ENCODE results near the gene MLX. TPM values are rescaled to one million over a fixed set of nuclear protein-coding genes. Genes with fewer than 3 reads are reported as not detected.

Gene MLX
- total RNA-seq, 1 donor from 2014 or later, result 26.5 TPM

GRCh38 chr17:42526031-42526444 lies 40.9 kb upstream of the MLX start:
- no peak overlapping the region for H3K4me3 ChIP-seq (ENCODE audit: insufficient read depth, low read depth, low read length)
- Mint-ChIP-seq H3K27ac (ENCODE audit: unreplicated experiment) (peak overlapping the region; percentile 84), H3K4me1 (ENCODE audit: low read depth, unreplicated experiment) (peaks cover 52% of the 10 kb centered on the region), H3K36me3 (ENCODE audit: low read depth, unreplicated experiment) (peaks cover 11% of the 10 kb centered on the region), H3K9me3 (ENCODE audit: unreplicated experiment) (no peaks in the 10 kb centered on the region), H3K27me3 (ENCODE audit: low read depth, unreplicated experiment) (no peaks in the 10 kb centered on the region), H3K4me3 (ENCODE audit: unreplicated experiment) (no peak overlapping the region)
- H3K4me2 ChIP-seq (ENCODE audit: low read length), result peak overlapping the region; percentile 28
- H3K9ac ChIP-seq (ENCODE audit: low read length), result no peak overlapping the region
- no peaks in the 10 kb centered on the region for H3K36me3 ChIP-seq (ENCODE audit: insufficient read depth, low read length)
- no peaks in the 10 kb centered on the region for H4K20me1 ChIP-seq (ENCODE audit: insufficient read depth, low read length)
- FAIRE-seq, result no peak
- DNase-seq (ENCODE audit: low read depth), result peak; percentile 62
- no peaks in the 10 kb centered on the region for H3K27me3 ChIP-seq (ENCODE audit: insufficient read depth, low read length)
- H2AFZ ChIP-seq (ENCODE audit: low read depth, low read length), result no peak overlapping the region
- no peaks in the 10 kb centered on the region for H3K9me3 ChIP-seq (ENCODE audit: insufficient read depth, low read depth, low read length)
- TF ChIP-seq EZH2 (IDR thresholded peaks at IDR 0.05; ENCODE audit: insufficient read depth, low read length) (no peak), CTCF (IDR thresholded peaks at IDR 0.05; ENCODE audit: insufficient read depth, low read depth, low read length) (no peak)
- no peaks in the 10 kb centered on the region for H3K79me2 ChIP-seq (ENCODE audit: insufficient read depth, low read length)
- H3K4me1 ChIP-seq (ENCODE audit: insufficient read depth, low read length), result peaks cover 40% of the 10 kb centered on the region
- peak overlapping the region; percentile 30 for H3K27ac ChIP-seq (ENCODE audit: low read depth, low read length)

- Mint-ChIP-seq H3K36me3 (ENCODE audit: low read depth, unreplicated experiment) (peaks cover 7% of the 10 kb centered on the region), H3K9me3 (ENCODE audit: unreplicated experiment) (no peaks in the 10 kb centered on the region), H3K27ac (ENCODE audit: unreplicated experiment) (no peak overlapping the region), H3K4me1 (ENCODE audit: low read depth, unreplicated experiment) (peaks cover 40% of the 10 kb centered on the region), H3K27me3 (ENCODE audit: low read depth, unreplicated experiment) (no peaks in the 10 kb centered on the region), H3K4me3 (ENCODE audit: unreplicated experiment) (no peak overlapping the region)
- FAIRE-seq, result no peak
- H3K79me2 ChIP-seq (ENCODE audit: insufficient read depth, low read length), result no peaks in the 10 kb centered on the region
- no peak for DNase-seq (ENCODE audit: low read depth)
- H3K4me2 ChIP-seq (ENCODE audit: low read length), result no peak overlapping the region
- H3K36me3 ChIP-seq (ENCODE audit: insufficient read depth, low read length), result no peaks in the 10 kb centered on the region
- H3K27ac ChIP-seq (ENCODE audit: low read depth, low read length), result no peak overlapping the region
- H4K20me1 ChIP-seq (ENCODE audit: insufficient read depth, low read length), result no peaks in the 10 kb centered on the region
- H2AFZ ChIP-seq (ENCODE audit: low read depth, low read length), result no peak overlapping the region
- no peaks in the 10 kb centered on the region for H3K9me3 ChIP-seq (ENCODE audit: insufficient read depth, low read depth, low read length)
- TF ChIP-seq EZH2 (IDR thresholded peaks at IDR 0.05; ENCODE audit: insufficient read depth, low read length) (no peak), CTCF (IDR thresholded peaks at IDR 0.05; ENCODE audit: insufficient read depth, low read depth, low read length) (no peak)
- no peaks in the 10 kb centered on the region for H3K27me3 ChIP-seq (ENCODE audit: insufficient read depth, low read length)
- no peak overlapping the region for H3K9ac ChIP-seq (ENCODE audit: low read length)
- H3K4me3 ChIP-seq (ENCODE audit: insufficient read depth, low read depth, low read length), result no peak overlapping the region
- H3K4me1 ChIP-seq (ENCODE audit: insufficient read depth, low read length), result peaks cover 22% of the 10 kb centered on the region
Measured at GRCh38 chr17:42527932-42528331, 39.0 kb upstream of the MLX start.

- H3K4me3 Mint-ChIP-seq (ENCODE audit: unreplicated experiment), result no peak overlapping the region
- no peaks in the 10 kb centered on the region for H3K27me3 Mint-ChIP-seq (ENCODE audit: low read depth, unreplicated experiment)
- no peak overlapping the region for H2AFZ ChIP-seq (ENCODE audit: low read depth, low read length)
- FAIRE-seq (no peak), DNase-seq (ENCODE audit: low read depth) (no peak)
- no peaks in the 10 kb centered on the region for H3K79me2 ChIP-seq (ENCODE audit: insufficient read depth, low read length)
- no peaks in the 10 kb centered on the region for H3K36me3 ChIP-seq (ENCODE audit: insufficient read depth, low read length)
- peaks cover 22% of the 10 kb centered on the region for H3K4me1 ChIP-seq (ENCODE audit: insufficient read depth, low read length)
- H3K27ac Mint-ChIP-seq (ENCODE audit: unreplicated experiment), result no peak overlapping the region
- H4K20me1 ChIP-seq (ENCODE audit: insufficient read depth, low read length), result no peaks in the 10 kb centered on the region
- H3K36me3 Mint-ChIP-seq (ENCODE audit: low read depth, unreplicated experiment), result peaks cover 3% of the 10 kb centered on the region
- no peak overlapping the region for H3K4me3 ChIP-seq (ENCODE audit: insufficient read depth, low read depth, low read length)
- no peaks in the 10 kb centered on the region for H3K9me3 ChIP-seq (ENCODE audit: insufficient read depth, low read depth, low read length)
- no peak overlapping the region for H3K9ac ChIP-seq (ENCODE audit: low read length)
- TF ChIP-seq EZH2 (IDR thresholded peaks at IDR 0.05; ENCODE audit: insufficient read depth, low read length), result no peak
- TF ChIP-seq CTCF (IDR thresholded peaks at IDR 0.05; ENCODE audit: insufficient read depth, low read depth, low read length), result no peak
- H3K4me1 Mint-ChIP-seq (ENCODE audit: low read depth, unreplicated experiment), result peaks cover 31% of the 10 kb centered on the region
- no peak overlapping the region for H3K27ac ChIP-seq (ENCODE audit: low read depth, low read length)
- no peaks in the 10 kb centered on the region for H3K9me3 Mint-ChIP-seq (ENCODE audit: unreplicated experiment)
- H3K27me3 ChIP-seq (ENCODE audit: insufficient read depth, low read length), result no peaks in the 10 kb centered on the region
- H3K4me2 ChIP-seq (ENCODE audit: low read length), result no peak overlapping the region
Measured at GRCh38 chr17:42529061-42529460, 37.8 kb upstream of the MLX start.
